NCI-H345 (cell line): ENCODE results near the gene LONRF3.

Source experiments
- DNase-seq: peaks from one replicate; lab custom pipeline; 2025; lab: John Stamatoyannopoulos, UW

Gene LONRF3

GRCh38 chrX:119036107-119037029, 62.0 kb downstream of the LONRF3 start:
- no peak for DNase-seq

DNA sequence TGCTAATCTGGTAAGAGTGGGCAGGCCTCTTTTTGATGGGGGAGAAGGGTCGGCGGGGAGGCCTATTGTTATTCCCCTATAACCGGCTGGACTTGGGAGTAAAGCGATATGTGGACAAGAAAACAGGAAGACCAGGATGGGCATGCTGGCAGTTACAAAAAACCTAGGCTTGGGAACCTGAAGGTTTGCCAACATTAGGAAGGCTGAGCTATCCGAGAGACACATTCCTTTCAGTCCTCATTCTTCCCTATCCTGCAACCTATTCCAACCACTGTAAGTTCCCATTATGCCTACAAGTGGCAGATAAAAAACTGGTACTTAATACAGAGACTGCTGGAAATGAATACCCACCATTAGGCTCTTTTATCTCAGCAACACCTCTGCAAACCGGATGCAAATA, 66.0 kb downstream of the LONRF3 start:
- DNase-seq: no peak

DNA sequence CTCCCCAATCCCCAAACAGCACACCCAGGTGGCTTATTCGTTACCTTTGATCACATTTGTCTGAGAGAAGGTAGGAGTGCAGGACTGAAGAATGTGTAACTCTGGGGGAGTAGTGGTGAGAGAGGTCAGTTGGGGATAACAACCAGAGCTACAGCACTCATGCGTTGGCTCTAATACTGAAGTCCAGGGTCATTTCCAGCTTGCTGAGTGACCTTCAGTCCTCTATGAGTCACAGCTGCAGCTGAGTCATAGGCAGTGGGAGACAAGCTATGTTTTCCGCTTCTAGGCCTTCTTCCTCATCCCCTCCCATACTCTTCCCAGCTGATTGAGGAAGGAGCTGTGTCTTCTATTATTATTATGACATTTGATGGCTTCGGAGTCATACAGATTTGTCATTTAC, 66.8 kb downstream of the LONRF3 start:
- DNase-seq: no peak

DNA sequence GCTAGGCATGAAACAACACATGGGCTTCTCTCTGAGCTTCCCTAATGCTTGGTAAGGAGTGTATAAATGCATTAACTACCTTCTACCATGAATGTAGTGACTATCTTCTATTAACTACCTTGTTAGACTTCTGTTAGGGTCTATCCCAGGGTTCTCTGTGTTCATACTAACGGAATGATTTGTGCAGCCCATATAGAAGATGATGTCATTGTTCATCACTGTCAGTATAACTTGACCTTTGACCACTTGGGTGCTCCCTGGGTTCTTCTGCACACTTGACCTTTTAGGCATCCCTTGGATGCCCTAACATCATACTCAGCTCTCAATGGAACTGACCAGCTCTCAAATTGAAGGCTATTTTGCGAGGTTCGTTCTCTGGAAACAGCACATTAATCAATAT, 67.6 kb downstream of the LONRF3 start:
- DNase-seq: no peak

- no peak for DNase-seq
Measured at GRCh38 chrX:119042996-119043395, 68.6 kb downstream of the LONRF3 start.

GRCh38 chrX:119045884-119046283, 71.5 kb downstream of the LONRF3 start:
- DNase-seq: no peak

DNA sequence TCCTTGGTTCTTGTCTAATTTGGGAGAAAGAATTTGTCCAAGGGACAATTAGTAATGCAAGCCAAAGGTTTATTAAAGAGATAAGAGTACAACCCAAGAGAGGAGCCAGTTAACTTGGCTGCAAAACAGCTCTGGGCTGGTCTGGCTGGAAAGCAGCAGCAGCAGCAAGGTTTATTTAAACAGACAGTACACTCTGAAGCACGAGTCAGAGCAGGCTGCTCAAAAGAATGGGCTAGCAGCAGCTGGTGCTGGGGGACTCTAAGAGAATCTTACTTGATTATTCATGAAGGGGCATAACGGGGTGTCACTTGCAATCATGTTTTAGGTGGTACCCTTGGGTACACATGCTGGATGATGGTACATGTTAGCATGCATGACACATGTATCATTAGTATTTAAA, 81.3 kb downstream of the LONRF3 start:
- DNase-seq: no peak

DNA sequence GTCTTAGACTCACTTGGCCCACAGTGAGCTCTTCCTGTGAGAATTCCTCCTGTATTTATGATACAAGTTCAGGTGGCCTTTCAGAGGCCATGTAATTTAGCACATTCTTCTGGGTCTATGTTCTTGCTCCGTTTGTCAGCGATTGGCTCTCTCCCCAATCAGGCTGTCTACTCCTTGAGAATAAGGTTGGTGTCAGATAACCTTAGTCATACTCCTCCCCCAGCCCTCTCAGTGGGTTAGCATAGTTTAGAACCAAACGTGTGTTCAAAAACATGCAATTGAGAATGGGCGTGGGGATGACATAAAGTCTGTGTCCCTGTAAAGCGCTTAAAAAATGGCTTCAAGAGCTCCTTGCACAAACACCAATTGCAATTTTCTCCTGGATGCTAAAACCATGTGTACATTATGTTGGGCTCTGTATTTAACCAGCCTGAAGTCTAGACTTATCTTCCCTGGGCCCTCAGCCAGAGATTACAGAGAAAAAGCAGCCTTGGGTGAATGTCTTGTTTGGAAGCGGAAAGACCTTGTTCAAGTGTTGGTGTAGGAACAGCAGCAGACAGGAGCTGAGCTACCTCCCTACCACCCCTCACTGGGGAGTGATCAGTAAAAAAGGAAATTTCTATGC, 88.4 kb downstream of the LONRF3 start:
- peak; percentile 2 for DNase-seq

- DNase-seq: no peak
Measured at GRCh38 chrX:119063428-119063827, 89.0 kb downstream of the LONRF3 start.

GRCh38 chrX:119067023-119067739, 92.8 kb downstream of the LONRF3 start:
- peak; percentile 24 for DNase-seq
